Measurements from ENCODE around the gene JAKMIP3.

JAKMIP3 gene

GRCh38 chr10:132107949-132108877, 42.5 kb downstream of the JAKMIP3 start:
- no peak overlapping the region for H3K4me3 ChIP-seq (ENCODE audit: severe bottlenecking)
- ATAC-seq (ENCODE audit: low read depth) = no peak
- H3K27ac ChIP-seq (ENCODE audit: poor library complexity, severe bottlenecking) = no peak overlapping the region
- no peak for DNase-seq (ENCODE audit: low spot score)
- H3K27me3 ChIP-seq (ENCODE audit: insufficient read depth, poor library complexity, severe bottlenecking) = peaks cover 10% of the 10 kb centered on the region
- no peaks in the 10 kb centered on the region for H3K4me1 ChIP-seq (ENCODE audit: insufficient read depth, poor library complexity, severe bottlenecking)
- H3K36me3 ChIP-seq (ENCODE audit: low read depth) = no peaks in the 10 kb centered on the region
- no peak for TF ChIP-seq CTCF (IDR thresholded peaks at IDR 0.05; ENCODE audit: poor library complexity, severe bottlenecking)
- no peaks in the 10 kb centered on the region for H3K9me3 ChIP-seq (ENCODE audit: severe bottlenecking)

GRCh38 chr10:132109341-132110110, 43.8 kb downstream of the JAKMIP3 start:
- no peak overlapping the region for H3K4me3 ChIP-seq (ENCODE audit: severe bottlenecking)
- TF ChIP-seq CTCF (IDR thresholded peaks at IDR 0.05; ENCODE audit: poor library complexity, severe bottlenecking) = no peak
- H3K36me3 ChIP-seq (ENCODE audit: low read depth) = no peaks in the 10 kb centered on the region
- H3K27ac ChIP-seq (ENCODE audit: poor library complexity, severe bottlenecking) = no peak overlapping the region
- ATAC-seq (ENCODE audit: low read depth) (no peak), DNase-seq (ENCODE audit: low spot score) (no peak)
- H3K4me1 ChIP-seq (ENCODE audit: insufficient read depth, poor library complexity, severe bottlenecking) = no peaks in the 10 kb centered on the region
- no peaks in the 10 kb centered on the region for H3K9me3 ChIP-seq (ENCODE audit: severe bottlenecking)
- H3K27me3 ChIP-seq (ENCODE audit: insufficient read depth, poor library complexity, severe bottlenecking) = peaks cover 23% of the 10 kb centered on the region

- DNase-seq (ENCODE audit: low spot score) (no peak), ATAC-seq (ENCODE audit: low read depth) (no peak)
- Histone ChIP-seq H3K27ac (ENCODE audit: poor library complexity, severe bottlenecking) (no peak overlapping the region), H3K9me3 (ENCODE audit: severe bottlenecking) (no peaks in the 10 kb centered on the region), H3K36me3 (ENCODE audit: low read depth) (no peaks in the 10 kb centered on the region), H3K27me3 (ENCODE audit: insufficient read depth, poor library complexity, severe bottlenecking) (peaks cover 27% of the 10 kb centered on the region), H3K4me3 (ENCODE audit: severe bottlenecking) (no peak overlapping the region), H3K4me1 (ENCODE audit: insufficient read depth, poor library complexity, severe bottlenecking) (no peaks in the 10 kb centered on the region)
- TF ChIP-seq CTCF (IDR thresholded peaks at IDR 0.05; ENCODE audit: poor library complexity, severe bottlenecking) = no peak
Measured at GRCh38 chr10:132110111-132110521, 44.4 kb downstream of the JAKMIP3 start.

GRCh38 chr10:132110713-132111112, 45.0 kb downstream of the JAKMIP3 start:
- Histone ChIP-seq H3K4me3 (ENCODE audit: severe bottlenecking) (no peak overlapping the region), H3K9me3 (ENCODE audit: severe bottlenecking) (no peaks in the 10 kb centered on the region), H3K4me1 (ENCODE audit: insufficient read depth, poor library complexity, severe bottlenecking) (no peaks in the 10 kb centered on the region), H3K36me3 (ENCODE audit: low read depth) (no peaks in the 10 kb centered on the region), H3K27me3 (ENCODE audit: insufficient read depth, poor library complexity, severe bottlenecking) (peaks cover 27% of the 10 kb centered on the region), H3K27ac (ENCODE audit: poor library complexity, severe bottlenecking) (no peak overlapping the region)
- DNase-seq (ENCODE audit: low spot score) (no peak), ATAC-seq (ENCODE audit: low read depth) (no peak)
- no peak for TF ChIP-seq CTCF (IDR thresholded peaks at IDR 0.05; ENCODE audit: poor library complexity, severe bottlenecking)

Measured in RWPE2 (cell line).